Measurements from ENCODE around the gene VWF. TPM values are rescaled to one million over a fixed set of nuclear protein-coding genes. Genes with fewer than 3 reads are reported as not detected.
"Not testable (repeated sequence)": the region's sequence is repeated elsewhere in the genome, so short reads cannot be mapped to it uniquely, and the experiment has no call there.

The VWF gene
- total and polyA plus RNA-seq, 9 donors: 37.9 to 278 (median 107) TPM

- H3K4me1 ChIP-seq (ENCODE audit: insufficient read depth): no peaks in the 10 kb centered on the region
- no peak for TF ChIP-seq CTCF (IDR thresholded peaks at IDR 0.05)
- TF ChIP-seq POLR2A (IDR thresholded peaks at IDR 0.05): no peak
- no peak for TF ChIP-seq EP300 (IDR thresholded peaks at IDR 0.05)
- intact Hi-C loops (cut with DNase I): no loop called here
- no peak for DNase-seq
- no peak overlapping the region for H3K27ac ChIP-seq
- H3K4me3 ChIP-seq: no peak overlapping the region
- WGBS, 3 donors: 75 to 84% (median 77%) methylated on average over 6 of the region's 6 CpGs
- no peaks in the 10 kb centered on the region for H3K9me3 ChIP-seq
- no peaks in the 10 kb centered on the region for H3K36me3 ChIP-seq
- no peaks in the 10 kb centered on the region for H3K27me3 ChIP-seq
These were observed 97.5 kb downstream of the VWF start for GRCh38 chr12:6026998-6027397.

- H3K27me3 ChIP-seq; DNase-seq; H3K27ac ChIP-seq; H3K4me1 ChIP-seq (ENCODE audit: insufficient read depth); H3K4me3 ChIP-seq; intact Hi-C loops (cut with DNase I); H3K36me3 ChIP-seq; H3K9me3 ChIP-seq: not testable (repeated sequence)
- 78 to 81% (median 79%) methylated on average over 8 of the region's 9 CpGs for WGBS, 3 donors
These were observed 98.7 kb downstream of the VWF start for GRCh38 chr12:6025703-6026298.

GRCh38 chr12:6024066-6024465 is 100.4 kb downstream of the VWF start:
- intact Hi-C loops (cut with DNase I); H3K4me3 ChIP-seq; H3K4me1 ChIP-seq (ENCODE audit: insufficient read depth); DNase-seq; H3K36me3 ChIP-seq; H3K27ac ChIP-seq; H3K9me3 ChIP-seq; H3K27me3 ChIP-seq: not testable (repeated sequence)
- WGBS, 3 donors: 71 to 80% (median 79%) methylated on average over 2 of the region's 2 CpGs

GRCh38 chr12:6020930-6021329 is 103.5 kb downstream of the VWF start:
- Histone ChIP-seq H3K4me3 (no peak overlapping the region), H3K27ac (no peak overlapping the region), H3K36me3 (no peaks in the 10 kb centered on the region), H3K4me1 (ENCODE audit: insufficient read depth) (no peaks in the 10 kb centered on the region), H3K27me3 (no peaks in the 10 kb centered on the region), H3K9me3 (no peaks in the 10 kb centered on the region)
- TF ChIP-seq POLR2A (IDR thresholded peaks at IDR 0.05) (no peak), EP300 (IDR thresholded peaks at IDR 0.05) (no peak), CTCF (IDR thresholded peaks at IDR 0.05) (no peak)
- WGBS, 3 donors: 48 to 58% (median 57%) methylated on average over 5 of the region's 5 CpGs
- DNase-seq: no peak
- intact Hi-C loops (cut with DNase I): no loop called here

GRCh38 chr12:6020511-6020910 is 104.0 kb downstream of the VWF start:
- H3K4me3 ChIP-seq, H3K36me3 ChIP-seq: not testable (repeated sequence)

GRCh38 chr12:6019256-6019655 is 105.2 kb downstream of the VWF start:
- H3K4me1 ChIP-seq (ENCODE audit: insufficient read depth); DNase-seq; H3K4me3 ChIP-seq; H3K9me3 ChIP-seq; H3K27me3 ChIP-seq; H3K36me3 ChIP-seq; H3K27ac ChIP-seq; intact Hi-C loops (cut with DNase I): not testable (repeated sequence)
- WGBS, 3 donors: 93 to 98% (median 93%) methylated on average over 23 to 24 of the region's 24 CpGs

More at GRCh38 chr12:6020511-6020910, 104.0 kb downstream of the VWF start:
- H3K27ac ChIP-seq; DNase-seq; intact Hi-C loops (cut with DNase I); H3K27me3 ChIP-seq; H3K9me3 ChIP-seq; H3K4me1 ChIP-seq (ENCODE audit: insufficient read depth): not testable (repeated sequence)
- 88 to 91% (median 89%) methylated on average over 9 to 10 of the region's 10 CpGs for WGBS, 3 donors
